ENCODE measurements around the gene ATP8B3.
"Not testable (repeated sequence)": the region's sequence is repeated elsewhere in the genome, so short reads cannot be mapped to it uniquely, and the experiment has no call there.

The ATP8B3 gene

DNA sequence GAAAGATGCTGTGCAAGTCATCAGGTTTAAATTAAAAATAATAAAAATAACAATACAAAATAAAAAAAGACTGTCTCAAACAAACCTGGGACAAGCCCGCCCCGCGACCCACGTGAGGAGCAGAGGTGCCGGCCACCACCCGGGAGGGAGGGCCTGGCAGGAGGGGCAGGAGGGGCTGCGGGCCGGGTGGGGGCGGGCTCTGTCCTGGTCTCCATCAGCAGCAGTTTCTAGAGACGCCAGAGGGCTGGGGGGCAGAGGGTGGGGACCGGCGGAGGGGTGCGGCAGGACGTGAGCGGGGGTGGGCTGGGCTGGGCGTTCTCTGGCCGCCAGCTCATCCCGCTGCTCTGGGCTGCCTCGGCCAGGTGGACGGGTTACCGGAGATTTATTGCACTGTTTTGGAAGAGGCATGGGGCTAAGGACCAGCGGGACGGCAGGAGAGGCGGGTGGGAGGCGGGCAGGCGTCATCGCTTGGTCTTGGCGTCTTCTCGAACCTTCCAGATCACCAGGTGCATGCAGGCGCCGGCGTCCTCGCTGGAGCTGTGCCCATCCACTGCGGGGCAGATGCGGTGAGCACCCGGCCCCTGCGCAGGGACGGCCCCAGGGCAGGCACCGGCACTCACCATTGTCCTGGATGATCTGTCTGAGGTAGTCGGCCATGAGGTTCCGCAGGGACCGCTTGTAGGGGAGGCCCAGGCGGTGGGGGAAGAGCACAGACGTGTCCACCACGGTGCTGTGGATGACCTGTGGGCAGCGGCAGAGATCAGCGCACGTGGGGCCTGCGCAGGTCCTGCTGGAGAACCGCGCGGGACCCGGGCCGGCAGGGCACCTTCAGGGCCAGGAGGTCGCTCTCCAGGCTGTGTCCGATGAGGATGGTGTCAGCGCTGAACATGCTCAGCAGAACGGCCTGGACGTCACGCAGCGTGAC lies 3.8 kb upstream of the ATP8B3 start:
- DNase-seq: no peak

DNA sequence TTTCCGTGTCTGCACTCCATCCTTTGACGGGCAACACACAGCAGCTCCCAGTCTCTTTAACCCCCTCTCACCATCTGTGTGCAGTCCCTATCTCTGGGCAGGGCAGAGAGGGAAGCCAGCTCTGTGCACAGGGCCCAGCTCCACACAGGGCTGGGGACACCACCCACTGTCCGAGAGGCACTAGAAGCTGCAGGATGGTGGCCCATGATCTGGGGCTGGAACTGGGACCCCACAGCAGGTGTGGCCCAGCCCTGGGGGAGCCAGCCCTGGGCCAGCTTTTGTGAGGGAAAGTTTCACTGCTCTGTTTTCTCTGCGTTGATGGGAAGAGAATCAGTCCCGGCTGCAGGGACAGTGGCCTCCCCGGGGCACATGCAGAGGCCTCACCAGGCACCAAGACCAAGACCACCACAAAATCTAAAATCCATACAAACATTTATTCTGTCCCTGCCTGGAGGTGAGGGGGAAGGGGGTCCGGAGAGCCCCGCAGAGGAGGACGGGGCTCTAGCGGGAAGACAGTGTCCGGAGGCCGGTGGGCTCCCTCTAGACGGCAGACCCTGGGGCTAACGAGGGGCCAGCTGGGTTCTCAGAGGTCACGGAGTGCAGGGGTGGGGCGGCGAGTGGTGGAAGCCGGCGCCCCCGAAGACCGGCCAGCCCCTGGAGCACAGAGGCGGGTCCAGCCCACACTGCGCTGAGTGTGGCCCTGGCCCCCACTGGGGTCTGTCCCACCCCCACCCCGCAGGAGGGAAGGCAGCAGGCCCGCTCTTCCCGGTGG lies 2.9 kb upstream of the ATP8B3 start:
- DNase-seq: no peak

DNA sequence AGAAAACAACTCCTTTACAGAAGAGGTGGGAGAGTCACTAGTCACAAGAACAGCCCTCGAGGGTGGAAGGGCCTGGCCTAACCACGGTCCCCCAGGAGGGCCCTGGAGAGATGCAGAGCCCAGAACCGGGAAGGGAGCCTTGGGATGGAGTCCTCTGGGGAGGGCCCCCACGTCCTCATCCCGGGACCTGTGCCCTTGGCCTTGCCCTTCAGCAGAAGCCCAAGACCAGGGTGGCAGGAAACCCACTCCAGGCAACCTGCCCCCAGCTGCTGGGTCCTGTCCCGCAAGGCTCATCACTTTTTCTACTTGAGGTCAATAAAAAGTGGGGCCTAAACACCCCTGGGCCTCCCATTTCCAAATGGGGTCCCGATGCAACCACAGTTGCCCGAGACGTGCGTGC lies 2.3 kb upstream of the ATP8B3 start:
- no peak for DNase-seq

DNA sequence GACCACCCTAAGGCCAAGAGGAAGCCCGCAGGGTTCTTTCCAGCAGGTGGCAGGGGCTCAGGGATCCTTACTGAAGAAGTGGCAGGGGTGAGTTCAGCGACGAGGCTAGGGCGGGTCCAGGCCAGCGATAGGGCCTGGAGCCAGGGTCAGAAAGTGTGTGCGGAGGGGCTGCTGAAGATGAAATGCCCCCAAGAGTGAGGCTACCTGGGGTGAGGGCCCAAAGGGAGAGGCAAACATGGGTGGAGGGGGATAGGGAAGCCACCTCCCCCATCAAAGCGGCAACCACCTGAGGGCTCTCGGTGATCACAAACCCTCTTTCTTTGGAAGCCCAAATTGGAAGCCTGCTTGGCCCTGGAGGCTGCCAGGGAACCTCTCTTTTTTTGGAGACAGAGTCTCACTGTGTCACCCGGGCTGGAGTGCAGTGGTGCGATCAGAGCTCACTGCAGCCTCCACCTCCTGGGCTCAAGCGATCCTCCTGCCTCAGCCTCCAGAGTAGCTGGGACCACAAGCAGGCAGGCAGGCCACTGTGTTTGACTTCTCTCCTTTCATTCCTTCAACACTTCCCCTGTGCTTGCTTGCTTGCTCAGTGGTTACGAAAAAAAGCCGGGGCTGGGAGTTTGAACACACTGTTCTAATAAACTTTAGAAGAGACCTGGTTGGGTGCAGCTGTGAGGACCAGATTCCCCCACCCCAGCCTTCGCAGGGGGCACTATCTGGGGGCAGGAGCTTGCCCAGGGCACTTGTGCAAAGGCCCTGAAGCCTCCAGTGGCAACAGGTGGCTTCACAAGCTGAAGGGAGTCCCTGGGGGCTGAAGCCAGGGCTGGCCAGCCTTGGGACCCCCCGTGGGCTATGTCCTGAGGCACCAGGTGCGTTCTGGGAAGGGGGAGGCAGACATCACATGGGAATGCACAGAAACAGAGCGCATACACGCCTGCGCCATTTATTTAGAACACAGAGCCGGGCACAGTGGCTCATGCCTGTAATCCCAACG lies 1.4 kb upstream of the ATP8B3 start:
- no peak for DNase-seq

- DNase-seq: peak; percentile 94
These were observed 533 bp upstream of the ATP8B3 start for GRCh38 chr19:1812426-1813191.

GRCh38 chr19:1811472-1811894 lies 593 bp downstream of the ATP8B3 start:
- DNase-seq: no peak

GRCh38 chr19:1810439-1811160 lies 1.5 kb downstream of the ATP8B3 start:
- DNase-seq: no peak

GRCh38 chr19:1809678-1810077 lies 2.4 kb downstream of the ATP8B3 start:
- no peak for DNase-seq

- DNase-seq: no peak
These were observed 3.7 kb downstream of the ATP8B3 start for GRCh38 chr19:1808395-1808731.

- no peak for DNase-seq
These were observed 4.2 kb downstream of the ATP8B3 start for GRCh38 chr19:1807695-1808394.

GRCh38 chr19:1807030-1807694 lies 4.9 kb downstream of the ATP8B3 start:
- DNase-seq: no peak

GRCh38 chr19:1806184-1807029 lies 5.7 kb downstream of the ATP8B3 start:
- DNase-seq: no peak

- DNase-seq: no peak
These were observed 6.5 kb downstream of the ATP8B3 start for GRCh38 chr19:1805401-1806183.

DNA sequence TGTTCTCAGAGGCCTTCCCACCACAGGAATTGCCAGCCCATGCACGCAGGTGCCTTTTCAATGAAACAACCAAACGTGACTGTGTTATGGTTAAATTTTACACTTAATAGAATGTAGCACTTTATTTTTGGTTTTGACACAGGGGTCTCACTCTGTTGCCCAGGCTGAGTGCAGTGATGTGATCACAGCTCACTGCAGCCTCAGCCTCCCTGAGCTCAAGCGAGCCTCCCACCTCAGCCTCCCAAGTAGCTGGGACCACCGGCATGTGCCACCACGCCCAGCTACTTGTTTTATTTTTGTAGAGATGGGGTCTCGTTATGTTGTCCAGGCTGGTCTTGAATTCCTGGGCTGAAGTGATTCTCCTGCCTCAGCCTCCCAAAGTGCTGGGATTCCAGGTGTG lies 7.2 kb downstream of the ATP8B3 start:
- DNase-seq: no peak

GRCh38 chr19:1799695-1800342 lies 12.3 kb downstream of the ATP8B3 start:
- peak; percentile 31 for DNase-seq

DNA sequence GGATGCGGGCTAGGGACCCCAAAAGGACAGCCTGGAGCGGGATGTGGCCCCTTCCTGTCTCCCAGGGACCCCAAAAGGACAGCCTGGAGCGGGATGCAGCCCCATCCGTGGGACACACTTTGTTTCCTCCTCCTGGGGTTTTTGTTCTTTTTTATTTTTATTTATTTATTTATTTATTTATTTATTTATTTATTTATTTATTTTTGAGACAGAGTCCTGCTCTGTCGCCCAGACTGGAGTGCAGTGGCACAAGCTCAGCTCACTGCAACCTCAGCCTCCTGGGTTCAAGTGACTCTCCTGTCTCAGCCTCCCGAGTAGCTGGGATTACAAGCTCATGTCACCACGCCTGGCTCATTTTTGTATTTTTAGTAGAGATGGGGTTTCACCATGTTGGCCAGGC lies 14.8 kb downstream of the ATP8B3 start:
- not testable (repeated sequence) for DNase-seq

- no peak for DNase-seq
These were observed 15.5 kb downstream of the ATP8B3 start for GRCh38 chr19:1796395-1797142.
